ENCODE measurements around the gene CLDN15. TPM values are rescaled to one million over a fixed set of nuclear protein-coding genes. Genes with fewer than 3 reads are reported as not detected.
A peak's percentile ranks its signal among the peaks of the same experiment; 100 is the strongest.

The CLDN15 gene
- total RNA-seq, 2 experiments from 2014 or later = 12.6 to 15.2 TPM

DNA sequence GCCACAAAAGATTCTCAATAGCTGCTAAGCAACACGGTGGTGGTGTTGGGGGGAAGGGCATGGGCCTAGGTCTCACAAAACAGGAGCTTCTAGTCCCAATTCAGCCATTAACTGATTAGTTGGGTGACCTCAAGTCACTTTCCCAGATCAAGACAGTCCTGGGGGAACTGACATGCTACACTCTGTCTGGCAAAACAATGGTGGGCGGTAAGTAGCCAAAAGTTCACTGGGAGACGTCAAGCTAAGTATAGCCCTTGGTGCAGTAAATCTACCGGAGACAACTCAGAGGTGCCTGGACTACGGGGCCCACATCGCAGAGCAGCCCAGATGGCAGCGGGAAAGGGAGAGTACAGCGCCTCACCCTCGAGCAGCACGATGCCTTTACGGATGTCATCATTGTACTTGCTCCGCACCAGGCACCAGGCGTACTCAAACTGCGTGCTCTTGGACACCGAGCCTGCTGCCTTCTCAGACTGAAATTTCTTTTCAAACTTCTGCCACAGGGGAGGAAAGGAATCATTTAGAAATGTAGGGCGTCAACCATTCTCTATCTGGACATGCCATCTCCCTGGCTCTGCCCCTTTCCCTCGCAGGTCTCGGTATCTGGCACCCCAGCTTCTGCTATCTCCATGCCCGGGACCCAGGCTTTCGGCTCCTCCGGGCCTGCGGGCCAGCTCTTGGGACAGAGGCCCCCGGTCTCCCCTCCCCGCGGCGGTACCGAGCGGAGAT, 6.2 kb upstream of the CLDN15 start:
- Histone ChIP-seq H3K4me1 (ENCODE audit: insufficient read depth, low read length) (peaks cover 26% of the 10 kb centered on the region), H3K27me3 (ENCODE audit: control insufficient read depth in 1 of 2, insufficient read depth in 2 of 2, low read length in 2 of 2) (no peaks in the 10 kb centered on the region), H3K27ac (ENCODE audit: low read depth in 1 of 2, low read length in 2 of 2) (peak overlapping the region; percentile 91 to 92), H3K36me3 (ENCODE audit: insufficient read depth, low read length) (peaks cover 35% of the 10 kb centered on the region), H3K9me3 (ENCODE audit: control insufficient read depth in 1 of 2, insufficient read depth in 1 of 2, low read length in 2 of 2) (no peaks in the 10 kb centered on the region), H3K4me3 (ENCODE audit: low read length) (peak overlapping the region; percentile 87)
- Mint-ChIP-seq H3K4me3 (peak overlapping the region; percentile 98), H3K4me1 (ENCODE audit: low read depth) (peaks cover 44% of the 10 kb centered on the region), H3K27ac (peak overlapping the region; percentile 96), H3K9me3 (no peaks in the 10 kb centered on the region), H3K27me3 (no peaks in the 10 kb centered on the region), H3K36me3 (ENCODE audit: low read depth) (peaks cover 41% of the 10 kb centered on the region)
- ATAC-seq (ENCODE audit: poor library complexity) (no peak), DNase-seq (peak in 4 of 14 experiments; percentile 12 to 57 (median 36))
- ChIA-PET POLR2A (interaction anchor here (0.7 to 2.9 kb wide), 15 partner anchors 8 to 816 kb away, joined by 3 to 55 read pairs (median 5); partner anchors contain the start of genes IFT22, PLOD3, SRRT and UFSP1), CTCF (interaction anchor here (0.7 to 2.8 kb wide), 18 partner anchors 9 to 538 kb away, joined by 3 to 39 read pairs (median 4); partner anchors contain the start of genes AP1S1, PLOD3, POP7 and SERPINE1)
- TF ChIP-seq, protein P1, sequence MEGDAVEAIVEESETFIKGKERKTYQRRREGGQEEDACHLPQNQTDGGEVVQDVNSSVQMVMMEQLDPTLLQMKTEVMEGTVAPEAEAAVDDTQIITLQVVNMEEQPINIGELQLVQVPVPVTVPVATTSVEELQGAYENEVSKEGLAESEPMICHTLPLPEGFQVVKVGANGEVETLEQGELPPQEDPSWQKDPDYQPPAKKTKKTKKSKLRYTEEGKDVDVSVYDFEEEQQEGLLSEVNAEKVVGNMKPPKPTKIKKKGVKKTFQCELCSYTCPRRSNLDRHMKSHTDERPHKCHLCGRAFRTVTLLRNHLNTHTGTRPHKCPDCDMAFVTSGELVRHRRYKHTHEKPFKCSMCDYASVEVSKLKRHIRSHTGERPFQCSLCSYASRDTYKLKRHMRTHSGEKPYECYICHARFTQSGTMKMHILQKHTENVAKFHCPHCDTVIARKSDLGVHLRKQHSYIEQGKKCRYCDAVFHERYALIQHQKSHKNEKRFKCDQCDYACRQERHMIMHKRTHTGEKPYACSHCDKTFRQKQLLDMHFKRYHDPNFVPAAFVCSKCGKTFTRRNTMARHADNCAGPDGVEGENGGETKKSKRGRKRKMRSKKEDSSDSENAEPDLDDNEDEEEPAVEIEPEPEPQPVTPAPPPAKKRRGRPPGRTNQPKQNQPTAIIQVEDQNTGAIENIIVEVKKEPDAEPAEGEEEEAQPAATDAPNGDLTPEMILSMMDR (IDR thresholded peaks at IDR 0.05) = no peak
- intact Hi-C loops (cut with DNase I, micrococcal nuclease) = loop anchor here (1.0 to 5.0 kb wide), 6 partner anchors 8 to 367 kb away; partner anchors contain the start of genes ZNHIT1 (in 2 of the 2), SRRT (in 1 of the 2) and TRIM56 (in 1 of the 2)

DNA sequence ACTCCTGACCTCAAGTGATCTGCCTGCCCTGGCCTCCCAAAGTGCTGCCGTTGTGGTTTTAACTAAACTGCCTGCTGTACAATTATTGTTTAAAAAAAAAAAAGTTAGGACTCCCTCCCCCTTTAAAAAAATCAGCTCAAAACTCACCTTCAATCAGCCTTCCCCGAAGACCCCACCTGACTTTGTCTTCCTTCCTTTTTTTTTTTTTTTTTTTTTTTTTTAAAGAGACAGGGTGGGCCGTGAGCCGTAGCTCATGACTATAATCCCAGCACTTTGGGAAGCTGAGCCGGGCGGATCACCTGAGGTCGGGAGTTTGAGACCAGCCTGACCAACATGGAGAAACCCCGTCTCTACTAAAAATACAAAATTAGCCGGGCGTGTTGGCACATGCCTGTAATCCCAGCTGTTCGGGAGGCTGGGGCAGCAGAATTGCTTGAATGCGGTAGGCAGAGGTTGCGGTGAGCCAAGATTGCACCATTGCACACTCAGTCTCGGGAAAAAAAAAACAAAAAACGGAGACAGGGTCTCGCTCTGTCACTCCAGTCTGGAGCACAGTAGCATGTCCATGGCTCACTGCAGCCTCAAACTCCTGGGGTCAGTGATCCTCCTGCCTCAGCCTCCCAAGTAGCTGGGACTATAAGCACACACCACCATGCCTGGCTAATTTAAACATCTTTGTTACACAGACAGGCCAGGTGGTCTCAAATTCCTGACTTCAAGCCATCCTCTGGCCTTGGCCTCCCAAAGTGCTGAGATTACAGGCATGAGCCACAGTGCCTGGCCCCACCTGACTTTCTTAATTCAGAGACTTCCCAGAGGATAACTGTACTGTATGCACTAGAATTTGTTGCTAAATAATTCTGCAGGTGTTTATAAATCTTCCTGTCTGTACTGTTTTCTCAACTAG, 4.1 kb upstream of the CLDN15 start:
- Mint-ChIP-seq H3K4me3 (no peak overlapping the region), H3K9me3 (no peaks in the 10 kb centered on the region), H3K27me3 (no peaks in the 10 kb centered on the region), H3K36me3 (ENCODE audit: low read depth) (peaks cover 41% of the 10 kb centered on the region), H3K27ac (no peak overlapping the region), H3K4me1 (ENCODE audit: low read depth) (peaks cover 34% of the 10 kb centered on the region)
- POLR2A ChIA-PET = no interaction called here
- Histone ChIP-seq H3K4me3 (ENCODE audit: low read length) (no peak overlapping the region), H3K36me3 (ENCODE audit: insufficient read depth, low read length) (peaks cover 52% of the 10 kb centered on the region), H3K9me3 (ENCODE audit: control insufficient read depth in 1 of 2, insufficient read depth in 1 of 2, low read length in 2 of 2) (no peaks in the 10 kb centered on the region), H3K27ac (ENCODE audit: low read depth in 1 of 2, low read length in 2 of 2) (no peak overlapping the region), H3K4me1 (ENCODE audit: insufficient read depth, low read length) (peaks cover 26% of the 10 kb centered on the region), H3K27me3 (ENCODE audit: control insufficient read depth in 1 of 2, insufficient read depth in 2 of 2, low read length in 2 of 2) (no peaks in the 10 kb centered on the region)
- intact Hi-C loops (cut with DNase I, micrococcal nuclease) = loop anchor here in 1 of 2 experiments (5.0 kb wide), 2 partner anchors 154 to 364 kb away; partner anchors contain the start of genes SRRT and TRIM56
- CTCF ChIA-PET = no interaction called here
- no peak for DNase-seq
- no peak for ATAC-seq (ENCODE audit: poor library complexity)
- TF ChIP-seq, protein P1 (IDR thresholded peaks at IDR 0.05) = no peak

DNA sequence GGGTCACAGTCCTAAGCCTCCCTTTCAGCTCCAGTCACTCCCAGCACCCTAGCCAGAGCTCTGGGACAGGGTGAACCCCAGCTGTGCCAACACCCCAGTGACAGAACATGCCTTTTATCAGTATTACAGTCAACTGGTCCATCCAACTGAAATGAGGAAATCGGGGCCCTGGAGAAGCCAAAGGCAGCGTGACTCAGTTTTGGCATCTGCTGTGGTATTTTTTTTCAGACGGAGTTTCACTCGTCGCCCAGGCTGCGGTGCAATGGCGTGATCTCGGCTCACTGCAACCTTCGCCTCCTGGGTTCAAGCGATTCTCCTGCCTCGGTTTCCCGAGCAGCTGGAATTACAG, 3.4 kb upstream of the CLDN15 start:
- intact Hi-C loops (cut with DNase I, micrococcal nuclease) = loop anchor here in 1 of 2 experiments (5.0 kb wide), 2 partner anchors 154 to 364 kb away; partner anchors contain the start of genes SRRT and TRIM56
- ATAC-seq (ENCODE audit: poor library complexity) (no peak), DNase-seq (peak in 2 of 14 experiments; percentile 47 to 52)
- peaks cover 33% of the 10 kb centered on the region for H3K4me1 Mint-ChIP-seq (ENCODE audit: low read depth)
- Histone ChIP-seq H3K27ac (ENCODE audit: low read depth in 1 of 2, low read length in 2 of 2) (no peak overlapping the region), H3K4me3 (ENCODE audit: low read length) (no peak overlapping the region), H3K4me1 (ENCODE audit: insufficient read depth, low read length) (peaks cover 26% of the 10 kb centered on the region), H3K27me3 (ENCODE audit: control insufficient read depth in 1 of 2, insufficient read depth in 2 of 2, low read length in 2 of 2) (no peaks in the 10 kb centered on the region), H3K9me3 (ENCODE audit: control insufficient read depth in 1 of 2, insufficient read depth in 1 of 2, low read length in 2 of 2) (no peaks in the 10 kb centered on the region), H3K36me3 (ENCODE audit: insufficient read depth, low read length) (peaks cover 56% of the 10 kb centered on the region)
- no peak overlapping the region for H3K4me3 Mint-ChIP-seq
- TF ChIP-seq, protein P1 (IDR thresholded peaks at IDR 0.05) = no peak
- no peak overlapping the region for H3K27ac Mint-ChIP-seq
- no peaks in the 10 kb centered on the region for H3K9me3 Mint-ChIP-seq
- CTCF ChIA-PET = no interaction called here
- no peaks in the 10 kb centered on the region for H3K27me3 Mint-ChIP-seq
- POLR2A ChIA-PET = no interaction called here
- peaks cover 41% of the 10 kb centered on the region for H3K36me3 Mint-ChIP-seq (ENCODE audit: low read depth)

All from CD4-positive, alpha-beta T cell (primary cell).